ENCODE data around the gene TRPM2. TPM values are rescaled to one million over a fixed set of nuclear protein-coding genes. Genes with fewer than 3 reads are reported as not detected.

The TRPM2 gene
- total RNA-seq, 1 experiment from 2014 or later = 28.1 TPM

GRCh38 chr21:44455524-44456213 is 102.2 kb downstream of the TRPM2 start:
- no peak for DNase-seq (ENCODE audit: low read depth, low spot score)
- H3K4me2 ChIP-seq (ENCODE audit: low read length) = peak overlapping the region; percentile 90
- H3K27me3 ChIP-seq (ENCODE audit: insufficient read depth, low read length) = peaks cover 12% of the 10 kb centered on the region
- intact Hi-C loops (cut with micrococcal nuclease) = no loop called here
- H3K4me1 ChIP-seq (ENCODE audit: control insufficient read depth in 1 of 2, insufficient read depth in 2 of 2, low read length in 2 of 2) = peaks cover 6 to 10% of the 10 kb centered on the region in 2 experiments; a peak in 3 of 4 replicates
- H3K9me3 ChIP-seq (ENCODE audit: control insufficient read depth in 1 of 2, insufficient read depth in 1 of 2, low read depth in 1 of 2, low read length in 2 of 2) = no peaks in the 10 kb centered on the region
- BruUV-seq (replicated peaks) = no TSS peak
- H3K79me2 ChIP-seq (ENCODE audit: insufficient read depth, low read length) = no peaks in the 10 kb centered on the region
- H3K36me3 ChIP-seq (ENCODE audit: control insufficient read depth in 1 of 2, insufficient read depth in 2 of 2, low read length in 2 of 2) = no peaks in the 10 kb centered on the region
- TF ChIP-seq MAX (IDR thresholded peaks at IDR 0.05) (peak; percentile 79), ZFX (IDR thresholded peaks at IDR 0.05) (no peak), SRF (IDR thresholded peaks at IDR 0.05; ENCODE audit: low read depth) (no peak), ELF1 (IDR thresholded peaks at IDR 0.05; ENCODE audit: borderline replicate concordance, low read depth) (no peak), POLR2AphosphoS5 (IDR thresholded peaks at IDR 0.05; ENCODE audit: low read depth, low read length) (no peak), ATF3 (IDR thresholded peaks at IDR 0.05) (no peak), POLR2A (IDR thresholded peaks at IDR 0.05; ENCODE audit: borderline replicate concordance, extremely low read depth, insufficient read depth, insufficient read length) (no peak), RAD21 (IDR thresholded peaks at IDR 0.05; ENCODE audit: low read depth) (peak; percentile 31; the same call in 1 of the 2 replicates)
- TF ChIP-seq, protein P1, sequence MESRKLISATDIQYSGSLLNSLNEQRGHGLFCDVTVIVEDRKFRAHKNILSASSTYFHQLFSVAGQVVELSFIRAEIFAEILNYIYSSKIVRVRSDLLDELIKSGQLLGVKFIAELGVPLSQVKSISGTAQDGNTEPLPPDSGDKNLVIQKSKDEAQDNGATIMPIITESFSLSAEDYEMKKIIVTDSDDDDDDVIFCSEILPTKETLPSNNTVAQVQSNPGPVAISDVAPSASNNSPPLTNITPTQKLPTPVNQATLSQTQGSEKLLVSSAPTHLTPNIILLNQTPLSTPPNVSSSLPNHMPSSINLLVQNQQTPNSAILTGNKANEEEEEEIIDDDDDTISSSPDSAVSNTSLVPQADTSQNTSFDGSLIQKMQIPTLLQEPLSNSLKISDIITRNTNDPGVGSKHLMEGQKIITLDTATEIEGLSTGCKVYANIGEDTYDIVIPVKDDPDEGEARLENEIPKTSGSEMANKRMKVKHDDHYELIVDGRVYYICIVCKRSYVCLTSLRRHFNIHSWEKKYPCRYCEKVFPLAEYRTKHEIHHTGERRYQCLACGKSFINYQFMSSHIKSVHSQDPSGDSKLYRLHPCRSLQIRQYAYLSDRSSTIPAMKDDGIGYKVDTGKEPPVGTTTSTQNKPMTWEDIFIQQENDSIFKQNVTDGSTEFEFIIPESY (IDR thresholded peaks at IDR 0.05; ENCODE audit: extremely low read depth, insufficient replicate concordance, low read length) = no peak
- TF ChIP-seq, protein P2, sequence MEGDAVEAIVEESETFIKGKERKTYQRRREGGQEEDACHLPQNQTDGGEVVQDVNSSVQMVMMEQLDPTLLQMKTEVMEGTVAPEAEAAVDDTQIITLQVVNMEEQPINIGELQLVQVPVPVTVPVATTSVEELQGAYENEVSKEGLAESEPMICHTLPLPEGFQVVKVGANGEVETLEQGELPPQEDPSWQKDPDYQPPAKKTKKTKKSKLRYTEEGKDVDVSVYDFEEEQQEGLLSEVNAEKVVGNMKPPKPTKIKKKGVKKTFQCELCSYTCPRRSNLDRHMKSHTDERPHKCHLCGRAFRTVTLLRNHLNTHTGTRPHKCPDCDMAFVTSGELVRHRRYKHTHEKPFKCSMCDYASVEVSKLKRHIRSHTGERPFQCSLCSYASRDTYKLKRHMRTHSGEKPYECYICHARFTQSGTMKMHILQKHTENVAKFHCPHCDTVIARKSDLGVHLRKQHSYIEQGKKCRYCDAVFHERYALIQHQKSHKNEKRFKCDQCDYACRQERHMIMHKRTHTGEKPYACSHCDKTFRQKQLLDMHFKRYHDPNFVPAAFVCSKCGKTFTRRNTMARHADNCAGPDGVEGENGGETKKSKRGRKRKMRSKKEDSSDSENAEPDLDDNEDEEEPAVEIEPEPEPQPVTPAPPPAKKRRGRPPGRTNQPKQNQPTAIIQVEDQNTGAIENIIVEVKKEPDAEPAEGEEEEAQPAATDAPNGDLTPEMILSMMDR (IDR thresholded peaks at IDR 0.05 in 2 of 3, conservative IDR thresholded peaks at IDR 0.05 in 1 of 3; ENCODE audit: borderline replicate concordance in 1 of 3, insufficient read depth in 1 of 3, low read depth in 2 of 3, low read length in 2 of 3) = peak in 2 of 3 experiments; percentile 16 to 21; a peak in 1 of 6 replicates
- H3K9ac ChIP-seq (ENCODE audit: low read length) = peak overlapping the region; percentile 72
- H3K9me2 ChIP-seq (ENCODE audit: insufficient read depth) = no peaks in the 10 kb centered on the region
- H2AFZ ChIP-seq (ENCODE audit: low read depth, low read length, poor library complexity, severe bottlenecking) = no peak overlapping the region
- ChIA-PET POLR2A (no interaction called here), CTCF (interaction anchor here (0.9 to 1.4 kb wide), 2 partner anchors 11 to 14 kb away, joined by 3 to 4 read pairs; no protein-coding TSS in a partner anchor), RAD21 (ENCODE audit: low non-redundant PET in 1 of 2, low total read pairs in 2 of 2, uncharacterized antibody in 2 of 2, unreplicated experiment in 2 of 2) (interaction anchor here in 1 of 2 experiments (0.8 kb wide), 1 partner anchor 158 kb away, joined by 4 read pairs; no protein-coding TSS in a partner anchor)
- ATAC-seq = peak; percentile 69
- H3K27ac ChIP-seq (ENCODE audit: low read depth, low read length) = peak overlapping the region; percentile 24; the same call in 1 of the 2 replicates
- H4K20me1 ChIP-seq (ENCODE audit: insufficient read depth) = no peaks in the 10 kb centered on the region
- peak overlapping the region; percentile 48 to 62 for H3K4me3 ChIP-seq (replicated peaks in 1 of 2; ENCODE audit: low read depth in 1 of 2, low read length in 2 of 2)
